Endothelial cell of umbilical vein (primary cell): Measurements from ENCODE around the gene FHIT. TPM values are rescaled to one million over a fixed set of nuclear protein-coding genes. Genes with fewer than 3 reads are reported as not detected.

Experiments used
- BruUV-seq: library from RNA; stranded (reverse); fragments of 400-500 nt; replicated peaks from 2 replicates; lab custom pipeline; 2021; lab: Mats Ljungman, UMichigan
- CTCF ChIA-PET: fragments of 300-600, 350-600 bp; sonication (Branson Sonifier 250); formaldehyde crosslinking; loops from one replicate; lab custom pipeline; 2021; ENCODE audit warnings: antibody characterized with exemption, inconsistent platforms; lab: Charles Lee
- POLR2A ChIA-PET: fragments of 300-600, 350-600 bp; sonication (Branson Sonifier 250); formaldehyde crosslinking; loops from one replicate; lab custom pipeline; 2021; ENCODE audit warnings: antibody characterized with exemption, inconsistent platforms; lab: Charles Lee
- DNase-seq: peaks from one replicate; pipeline ENCODE4 v3.0.0-alpha.2; 2011; ENCODE audit warnings: low read depth, low spot score
- FAIRE-seq: peaks from 2 replicates; lab custom pipeline; 2011; peaks lifted over from hg19 to GRCh38; lab: Jason Lieb, UNC
- H2AFZ ChIP-seq: 2 replicates; pipeline ENCODE4 v1.6.0; 2012; ENCODE audit warnings: low read depth, low read length, control low read depth, inconsistent platforms
- H3K27ac ChIP-seq: 2 replicates; pipeline ENCODE4 v1.5.1; 2011; ENCODE audit warnings: low read depth, mild to moderate bottlenecking, control low read depth, low read length, moderate library complexity; ENCODE audit not compliant: insufficient read depth
- H3K27me3 ChIP-seq, 2 experiments: 2 replicates each; pipeline versions ENCODE4 v1.6.0 to v1.6.1; 2011; ENCODE audit warnings: low read length in 2 of 2, mixed read lengths in 1 of 2; ENCODE audit not compliant: control insufficient read depth in 2 of 2, insufficient read depth in 2 of 2
- H3K36me3 ChIP-seq, 2 experiments: 2 replicates in 1 of 2; 3 replicates in 1 of 2; pipeline ENCODE4 v1.5.1; 2011; ENCODE audit warnings: low read length in 2 of 2, mild to moderate bottlenecking in 1 of 2, moderate library complexity in 1 of 2; ENCODE audit not compliant: control insufficient read depth in 2 of 2, insufficient read depth in 2 of 2; ENCODE audit errors: extremely low read depth in 1 of 2
- H3K4me1 ChIP-seq: 3 replicates; pipeline ENCODE4 v1.5.1; 2011; ENCODE audit warnings: mild to moderate bottlenecking, low read length; ENCODE audit not compliant: control insufficient read depth, insufficient read depth; ENCODE audit errors: extremely low read depth
- H3K4me2 ChIP-seq: 2 replicates; pipeline ENCODE4 v1.6.1; 2011; ENCODE audit warnings: low read length, control low read depth, mixed read lengths; ENCODE audit not compliant: insufficient read depth
- H3K4me3 ChIP-seq, 3 experiments: fragments of 200-600 bp in 1 of 3; sonication (generic), shearing (Covaris generic) in 1 of 3; replicated peaks in 1 of 3; 2 replicates each; pipeline ENCODE4 v1.5.1; 2011 to 2016; ENCODE audit warnings: control low read depth in 3 of 3, low read length in 3 of 3, mild to moderate bottlenecking in 2 of 3, inconsistent platforms in 1 of 3, low read depth in 1 of 3, moderate library complexity in 1 of 3; ENCODE audit not compliant: insufficient read depth in 1 of 3
- H3K79me2 ChIP-seq: 2 replicates; pipeline ENCODE4 v1.6.0; 2012; ENCODE audit warnings: low read length, inconsistent platforms; ENCODE audit not compliant: control insufficient read depth, insufficient read depth
- H3K9ac ChIP-seq: replicated peaks from 2 replicates; pipeline ENCODE3; 2011; ENCODE audit warnings: low read length, control low read depth; ENCODE audit not compliant: insufficient read depth; ENCODE audit errors: extremely low read depth
- H3K9me1 ChIP-seq: replicated peaks from 3 replicates; pipeline ENCODE4 v1.6.0; 2011; ENCODE audit warnings: mild to moderate bottlenecking, low read length; ENCODE audit not compliant: control insufficient read depth, insufficient read depth; ENCODE audit errors: extremely low read depth
- H3K9me3 ChIP-seq: replicated peaks from 2 replicates; pipeline ENCODE4 v1.5.1; 2012; ENCODE audit warnings: low read length, inconsistent platforms; ENCODE audit not compliant: control insufficient read depth, insufficient read depth
- H4K20me1 ChIP-seq: replicated peaks from 2 replicates; pipeline ENCODE3; 2011; ENCODE audit warnings: mild to moderate bottlenecking, low read length; ENCODE audit not compliant: control insufficient read depth, insufficient read depth; ENCODE audit errors: extremely low read depth
- CTCF ChIP-seq, 2 donors: IDR thresholded peaks; 1 replicate in 1 of 2; 2 replicates in 1 of 2; pipeline ENCODE4 v1.5.1; 2011; ENCODE audit warnings: low read length in 2 of 2, mild to moderate bottlenecking in 2 of 2, moderate library complexity in 2 of 2, control low read depth in 1 of 2, inconsistent platforms in 1 of 2, low read depth in 1 of 2; ENCODE audit not compliant: insufficient read depth in 1 of 2; ENCODE audit errors: extremely low read depth in 1 of 2
- EZH2 ChIP-seq: IDR thresholded peaks from 2 replicates; pipeline ENCODE4 v1.6.1; 2012; ENCODE audit warnings: borderline replicate concordance, low read depth, mild to moderate bottlenecking, moderate library complexity, low read length, inconsistent platforms; ENCODE audit not compliant: severe bottlenecking
- FOS ChIP-seq: IDR thresholded peaks from 2 replicates; pipeline ENCODE4 v1.6.1; 2011; ENCODE audit warnings: mild to moderate bottlenecking, low read length, moderate library complexity, borderline replicate concordance; ENCODE audit not compliant: insufficient read depth
- GATA2 ChIP-seq: IDR thresholded peaks from 2 replicates; pipeline ENCODE4 v1.7.0; 2011; ENCODE audit warnings: low read depth, mild to moderate bottlenecking, moderate library complexity, mixed read lengths, low read length; ENCODE audit not compliant: insufficient read length, insufficient read depth
- JUN ChIP-seq: IDR thresholded peaks from 2 replicates; pipeline ENCODE4 v1.6.1; 2011; ENCODE audit warnings: borderline replicate concordance, low read depth; ENCODE audit not compliant: insufficient read length, insufficient read depth
- MAX ChIP-seq: IDR thresholded peaks from 2 replicates; pipeline ENCODE4 v1.6.1; 2011; ENCODE audit not compliant: insufficient read depth, insufficient read length
- MYC ChIP-seq: IDR thresholded peaks from one replicate; pipeline ENCODE4 v1.6.1; 2011; ENCODE audit warnings: mild to moderate bottlenecking, low read depth, low read length
- POLR2A ChIP-seq: IDR thresholded peaks from 2 replicates; pipeline ENCODE4 v1.6.1; 2012; ENCODE audit warnings: low read depth, mild to moderate bottlenecking, control low read depth, low read length
- POLR2AphosphoS5 ChIP-seq: IDR thresholded peaks from 2 replicates; pipeline ENCODE4 v1.6.1; 2012; ENCODE audit warnings: low read depth, mild to moderate bottlenecking, control low read depth, low read length, moderate library complexity; ENCODE audit not compliant: insufficient read depth
- dilution Hi-C: fragments of 300-500 bp; cut with MboI; formaldehyde crosslinking; loops from one replicate; pipeline ENCODE4 v1.15.0; 2019; ENCODE audit warnings: low sequenced_read_pairs; ENCODE audit not compliant: extremely low pct_ligation_motif_present
- intact Hi-C: fragments of 100-400 bp; cut with micrococcal nuclease; formaldehyde crosslinking; loops from one replicate; pipeline ENCODE4 v1.10.0; 2022
- polyA plus RNA-seq, 4 experiments: library from polyadenylated mRNA; depleted of rRNA in 3 of 4; stranded (reverse) in 3 of 4; unstranded in 1 of 4; fragments of >200 nt; gene quantifications; 2 replicates each; pipeline versions ENCODE4 v1.2.1 to v1.2.3, GENCODE V29; 2011 to 2012; ENCODE audit warnings: missing spikeins in 1 of 4
- total RNA-seq: library from RNA; stranded (reverse); gene quantifications from 2 replicates; pipeline ENCODE4 v1.2.3, GENCODE V29; 2021

FHIT gene
- total and polyA plus RNA-seq, 2 donors (not counting 3 experiments of a cell fraction or from before 2014, with no cell fraction given) = 0.47 to 2.2 TPM

GRCh38 chr3:60102154-60102553 is 1149.1 kb downstream of the FHIT start:
- POLR2A ChIA-PET = no interaction called here
- no peak overlapping the region for H2AFZ ChIP-seq
- H3K9me1 ChIP-seq = no peaks in the 10 kb centered on the region
- no peak overlapping the region for H3K9ac ChIP-seq
- TF ChIP-seq POLR2A = no peak
- TF ChIP-seq MYC = no peak
- TF ChIP-seq GATA2 = no peak
- TF ChIP-seq FOS = no peak
- no peak for TF ChIP-seq MAX
- no peak for TF ChIP-seq JUN
- no peak for TF ChIP-seq EZH2
- no peak for TF ChIP-seq POLR2AphosphoS5
- no peak for TF ChIP-seq CTCF (IDR thresholded peaks at IDR 0.05; ENCODE audit: extremely low read depth in 1 of 2, insufficient read depth in 1 of 2, low read depth in 1 of 2, low read length in 2 of 2)
- BruUV-seq = no TSS peak
- intact Hi-C loops (no loop called here), dilution Hi-C loops (no loop called here)
- no peak overlapping the region for H3K4me2 ChIP-seq
- H3K27ac ChIP-seq = no peak overlapping the region
- FAIRE-seq (no peak), DNase-seq (no peak)
- no peaks in the 10 kb centered on the region for H3K27me3 ChIP-seq
- CTCF ChIA-PET = no interaction called here
- H3K4me1 ChIP-seq = no peaks in the 10 kb centered on the region
- H3K9me3 ChIP-seq = no peaks in the 10 kb centered on the region
- H3K79me2 ChIP-seq = no peaks in the 10 kb centered on the region
- H3K4me3 ChIP-seq = no peak overlapping the region
- H4K20me1 ChIP-seq = no peaks in the 10 kb centered on the region
- H3K36me3 ChIP-seq = no peaks in the 10 kb centered on the region
